GM15510 (cell line): ENCODE measurements around the gene AKAP8L.

ENCODE experiments used
- POLR2A ChIP-seq: IDR thresholded peaks from 3 replicates; pipeline ENCODE4 v1.6.1; 2011; ENCODE audit warnings: borderline replicate concordance; ENCODE audit not compliant: insufficient read length; ENCODE audit errors: extremely low read depth

AKAP8L gene, protein sequence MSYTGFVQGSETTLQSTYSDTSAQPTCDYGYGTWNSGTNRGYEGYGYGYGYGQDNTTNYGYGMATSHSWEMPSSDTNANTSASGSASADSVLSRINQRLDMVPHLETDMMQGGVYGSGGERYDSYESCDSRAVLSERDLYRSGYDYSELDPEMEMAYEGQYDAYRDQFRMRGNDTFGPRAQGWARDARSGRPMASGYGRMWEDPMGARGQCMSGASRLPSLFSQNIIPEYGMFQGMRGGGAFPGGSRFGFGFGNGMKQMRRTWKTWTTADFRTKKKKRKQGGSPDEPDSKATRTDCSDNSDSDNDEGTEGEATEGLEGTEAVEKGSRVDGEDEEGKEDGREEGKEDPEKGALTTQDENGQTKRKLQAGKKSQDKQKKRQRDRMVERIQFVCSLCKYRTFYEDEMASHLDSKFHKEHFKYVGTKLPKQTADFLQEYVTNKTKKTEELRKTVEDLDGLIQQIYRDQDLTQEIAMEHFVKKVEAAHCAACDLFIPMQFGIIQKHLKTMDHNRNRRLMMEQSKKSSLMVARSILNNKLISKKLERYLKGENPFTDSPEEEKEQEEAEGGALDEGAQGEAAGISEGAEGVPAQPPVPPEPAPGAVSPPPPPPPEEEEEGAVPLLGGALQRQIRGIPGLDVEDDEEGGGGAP

GRCh38 chr19:15418579-15419412 is at the start of gene AKAP8L:
TSS of gene AKAP8L (minus strand) at chr19:15418988. CDS start at chr19:15418923, 65 bp downstream.
- TF ChIP-seq POLR2A, result peak; percentile 93

GRCh38 chr19:15467734-15468214 is 49.0 kb upstream of the AKAP8L start:
- no peak for TF ChIP-seq POLR2A

DNA sequence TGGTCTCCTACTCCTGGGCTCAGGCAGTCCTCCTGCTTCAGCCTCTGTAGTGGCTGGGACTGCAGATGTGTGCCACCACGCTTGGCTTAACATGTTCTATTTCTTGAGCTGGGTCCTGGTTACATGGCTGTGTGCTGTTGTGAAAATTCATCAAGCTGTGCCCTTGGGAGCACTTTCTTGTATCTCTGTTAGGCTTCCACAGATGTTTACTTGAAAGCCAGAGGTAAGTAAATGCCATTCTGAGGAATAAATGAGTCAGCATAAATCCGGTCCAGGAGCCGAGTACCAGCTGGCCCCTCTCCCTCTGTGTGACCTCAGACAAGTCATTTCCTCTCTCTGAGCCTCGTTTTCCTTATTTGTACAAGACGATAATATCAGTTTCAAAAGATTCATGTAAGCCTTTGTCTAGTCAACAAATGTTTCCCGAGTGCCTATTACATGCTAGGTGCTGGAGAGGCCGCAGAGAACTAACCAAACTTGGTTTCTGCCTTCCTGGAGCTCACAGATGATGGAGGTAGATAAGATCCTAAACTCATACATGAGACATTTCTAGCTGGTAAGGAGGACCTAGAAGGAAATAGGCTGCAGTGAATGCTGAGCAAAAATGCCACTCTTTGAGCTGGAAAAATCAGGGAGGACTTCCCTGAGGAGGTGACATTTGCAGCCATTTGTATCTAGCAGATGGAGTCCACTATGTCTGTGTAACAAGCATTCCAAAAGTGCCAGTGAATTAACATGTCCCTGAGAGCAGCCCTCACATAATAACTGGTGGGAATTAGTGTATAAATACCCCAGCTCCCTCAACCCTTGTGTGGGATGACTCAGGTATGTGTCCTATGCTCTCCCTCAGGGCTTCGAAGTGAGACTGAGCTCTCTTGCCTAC is 48.3 kb upstream of the AKAP8L start:
- TF ChIP-seq POLR2A, result no peak

- TF ChIP-seq POLR2A, result peak; percentile 70
These were observed 45.9 kb upstream of the AKAP8L start, which contains the start of gene RASAL3 for GRCh38 chr19:15464394-15465385. TSS of gene RASAL3 (minus strand) at chr19:15464544. CDS start at chr19:15464358, 186 bp downstream.

- peak; percentile 64 for TF ChIP-seq POLR2A
These were observed 45.1 kb upstream of the AKAP8L start for GRCh38 chr19:15463861-15464371.

DNA sequence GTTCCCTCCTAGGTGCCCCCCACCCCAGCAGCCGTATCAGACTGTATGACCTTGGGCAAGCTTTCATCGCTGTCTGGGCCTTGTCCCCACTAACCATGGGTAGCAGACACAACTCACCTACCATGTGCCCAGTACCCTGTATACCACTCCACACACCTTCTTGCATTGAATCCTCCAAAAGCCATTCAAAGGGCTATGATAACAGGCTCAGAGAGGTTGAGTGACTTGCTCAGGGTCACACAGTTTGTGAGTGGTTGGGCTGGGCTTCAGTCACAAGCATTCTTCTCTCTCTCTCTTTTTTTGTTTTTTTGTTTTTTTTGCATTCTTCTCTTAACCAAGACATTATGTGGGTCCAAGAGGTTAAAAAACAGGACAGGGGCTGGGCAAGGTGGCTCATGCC is 42.9 kb upstream of the AKAP8L start:
- TF ChIP-seq POLR2A, result no peak

DNA sequence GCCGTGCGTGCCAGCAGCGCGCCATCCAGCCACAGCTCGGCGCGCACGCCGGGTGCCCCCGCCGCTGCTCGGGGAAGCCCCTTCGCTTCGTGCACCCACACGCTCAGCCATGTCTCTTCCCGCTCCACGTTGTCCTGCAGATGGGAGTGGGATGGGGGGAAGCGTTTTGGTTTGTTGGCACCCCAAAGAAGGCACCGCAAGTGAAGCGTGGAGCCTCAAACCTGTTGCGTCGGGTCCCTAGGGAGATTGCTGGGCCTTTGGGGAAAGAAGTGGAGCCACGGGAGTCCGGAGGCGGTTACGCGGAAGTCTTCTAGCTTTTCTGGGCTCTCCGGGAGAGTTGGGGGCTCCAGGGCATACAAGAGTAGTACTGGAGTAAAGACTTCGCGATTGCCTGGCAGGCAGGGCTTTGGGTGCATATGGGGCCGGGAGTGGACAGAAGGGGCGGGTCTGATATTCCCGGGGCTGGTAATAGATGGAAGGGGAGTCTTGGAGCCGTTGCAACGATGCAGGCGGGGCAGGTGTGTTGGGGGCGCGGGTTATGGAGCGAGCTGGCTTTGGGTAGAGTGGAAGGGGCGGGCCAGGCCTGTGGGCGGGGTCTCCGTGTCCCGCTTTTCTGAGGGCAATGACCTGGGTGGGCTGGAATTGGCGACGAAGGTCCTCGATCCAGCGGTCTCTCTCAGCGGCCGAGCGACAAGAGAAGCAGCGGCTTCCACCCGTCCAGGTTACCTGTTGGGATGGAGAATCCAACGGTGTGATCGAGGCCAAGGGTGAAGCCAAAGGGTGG is 39.1 kb upstream of the AKAP8L start:
- no peak for TF ChIP-seq POLR2A

GRCh38 chr19:15456871-15457700 is 38.3 kb upstream of the AKAP8L start:
- TF ChIP-seq POLR2A, result no peak

- no peak for TF ChIP-seq POLR2A
These were observed 37.7 kb upstream of the AKAP8L start for GRCh38 chr19:15456441-15456840.

- no peak for TF ChIP-seq POLR2A
These were observed 37.2 kb upstream of the AKAP8L start for GRCh38 chr19:15455996-15456395.
